RWPE2 (cell line): Measurements from ENCODE around the gene SLC12A7.

Source experiments
- ATAC-seq: fragments of 200-7000 bp; cut with Tn5 transposase; 3 replicates; pipeline ENCODE4 v1.9.1; 2021; ENCODE audit warnings: low read depth
- DNase-seq: peaks from one replicate; pipeline ENCODE4 v3.0.0-alpha.2; 2020; ENCODE audit warnings: low spot score
- H3K27ac ChIP-seq: fragments of 450-650 bp; 2 replicates; pipeline ENCODE4 v1.5.1; 2017; ENCODE audit warnings: mild to moderate bottlenecking; ENCODE audit not compliant: poor library complexity, severe bottlenecking
- H3K27me3 ChIP-seq: fragments of 250-450 bp; sonication (Bioruptor Pico); 2 replicates; pipeline ENCODE4 v1.5.1; 2021; ENCODE audit warnings: mild to moderate bottlenecking, moderate library complexity; ENCODE audit not compliant: insufficient read depth, poor library complexity, severe bottlenecking
- H3K36me3 ChIP-seq: fragments of 250-450 bp; sonication (Bioruptor Pico); 2 replicates; pipeline ENCODE4 v1.5.1; 2020; ENCODE audit warnings: low read depth, mild to moderate bottlenecking, moderate library complexity
- H3K4me1 ChIP-seq: fragments of 250-450 bp; sonication (Bioruptor Pico); 2 replicates; pipeline ENCODE4 v1.5.1; 2021; ENCODE audit warnings: mild to moderate bottlenecking, moderate library complexity; ENCODE audit not compliant: insufficient read depth, poor library complexity, severe bottlenecking
- H3K4me3 ChIP-seq: fragments of 250-450 bp; sonication (Bioruptor Pico); 2 replicates; pipeline ENCODE4 v1.5.1; 2021; ENCODE audit warnings: mild to moderate bottlenecking, moderate library complexity; ENCODE audit not compliant: severe bottlenecking
- H3K9me3 ChIP-seq: fragments of 250-450 bp; sonication (Bioruptor Pico); 2 replicates; pipeline ENCODE4 v1.5.1; 2021; ENCODE audit warnings: mild to moderate bottlenecking, moderate library complexity; ENCODE audit not compliant: severe bottlenecking
- TF ChIP-seq, protein P1 (sequence below): fragments of 450-650 bp; IDR thresholded peaks from one replicate; pipeline ENCODE4 v1.5.1; 2017; ENCODE audit warnings: mild to moderate bottlenecking, moderate library complexity; ENCODE audit not compliant: poor library complexity, severe bottlenecking

SLC12A7 gene

DNA sequence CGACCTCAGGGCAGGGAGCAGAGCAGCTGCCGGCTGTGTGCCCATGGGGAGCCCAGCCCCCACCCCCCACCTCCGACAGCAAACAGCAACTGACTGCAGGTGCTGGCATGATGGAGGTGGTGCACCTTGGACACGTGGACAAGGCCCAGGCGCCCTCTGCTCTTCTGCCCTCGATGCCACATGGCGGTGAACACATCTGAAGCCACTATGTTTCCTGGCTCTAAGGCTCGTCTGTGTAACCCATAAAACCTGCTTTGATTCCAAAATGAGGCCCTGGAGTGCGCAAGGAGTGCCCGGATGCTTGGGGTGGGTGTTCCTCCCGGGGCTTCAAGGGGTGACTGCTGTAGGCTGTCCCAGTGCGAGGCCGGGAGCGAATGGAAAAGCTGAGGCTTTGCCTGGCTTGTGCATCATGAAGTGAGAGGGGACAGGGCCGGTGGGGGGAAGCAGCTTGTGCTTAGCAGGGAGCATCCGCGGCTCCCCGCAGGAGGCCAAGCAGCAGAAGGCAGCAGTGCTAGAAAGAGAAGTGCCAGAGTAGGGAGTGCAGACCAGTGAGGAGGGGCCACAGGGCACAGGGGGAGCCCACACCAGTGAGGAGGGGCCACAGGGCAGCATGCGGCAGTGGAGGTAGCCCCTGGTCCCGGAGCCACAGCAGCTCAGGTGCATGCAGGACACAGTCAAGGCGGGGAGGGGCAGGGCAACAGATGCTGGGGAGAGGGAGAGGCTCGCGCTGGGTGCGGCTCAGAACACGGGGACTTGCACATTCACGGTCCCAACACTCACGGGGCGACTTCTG, 73.2 kb downstream of the SLC12A7 start:
- no peak overlapping the region for H3K27ac ChIP-seq
- no peak overlapping the region for H3K4me3 ChIP-seq
- TF ChIP-seq, protein P1, sequence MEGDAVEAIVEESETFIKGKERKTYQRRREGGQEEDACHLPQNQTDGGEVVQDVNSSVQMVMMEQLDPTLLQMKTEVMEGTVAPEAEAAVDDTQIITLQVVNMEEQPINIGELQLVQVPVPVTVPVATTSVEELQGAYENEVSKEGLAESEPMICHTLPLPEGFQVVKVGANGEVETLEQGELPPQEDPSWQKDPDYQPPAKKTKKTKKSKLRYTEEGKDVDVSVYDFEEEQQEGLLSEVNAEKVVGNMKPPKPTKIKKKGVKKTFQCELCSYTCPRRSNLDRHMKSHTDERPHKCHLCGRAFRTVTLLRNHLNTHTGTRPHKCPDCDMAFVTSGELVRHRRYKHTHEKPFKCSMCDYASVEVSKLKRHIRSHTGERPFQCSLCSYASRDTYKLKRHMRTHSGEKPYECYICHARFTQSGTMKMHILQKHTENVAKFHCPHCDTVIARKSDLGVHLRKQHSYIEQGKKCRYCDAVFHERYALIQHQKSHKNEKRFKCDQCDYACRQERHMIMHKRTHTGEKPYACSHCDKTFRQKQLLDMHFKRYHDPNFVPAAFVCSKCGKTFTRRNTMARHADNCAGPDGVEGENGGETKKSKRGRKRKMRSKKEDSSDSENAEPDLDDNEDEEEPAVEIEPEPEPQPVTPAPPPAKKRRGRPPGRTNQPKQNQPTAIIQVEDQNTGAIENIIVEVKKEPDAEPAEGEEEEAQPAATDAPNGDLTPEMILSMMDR, result no peak
- H3K36me3 ChIP-seq, result no peaks in the 10 kb centered on the region
- DNase-seq (no peak), ATAC-seq (no peak)
- H3K9me3 ChIP-seq, result no peaks in the 10 kb centered on the region
- H3K27me3 ChIP-seq, result no peaks in the 10 kb centered on the region
- no peaks in the 10 kb centered on the region for H3K4me1 ChIP-seq

DNA sequence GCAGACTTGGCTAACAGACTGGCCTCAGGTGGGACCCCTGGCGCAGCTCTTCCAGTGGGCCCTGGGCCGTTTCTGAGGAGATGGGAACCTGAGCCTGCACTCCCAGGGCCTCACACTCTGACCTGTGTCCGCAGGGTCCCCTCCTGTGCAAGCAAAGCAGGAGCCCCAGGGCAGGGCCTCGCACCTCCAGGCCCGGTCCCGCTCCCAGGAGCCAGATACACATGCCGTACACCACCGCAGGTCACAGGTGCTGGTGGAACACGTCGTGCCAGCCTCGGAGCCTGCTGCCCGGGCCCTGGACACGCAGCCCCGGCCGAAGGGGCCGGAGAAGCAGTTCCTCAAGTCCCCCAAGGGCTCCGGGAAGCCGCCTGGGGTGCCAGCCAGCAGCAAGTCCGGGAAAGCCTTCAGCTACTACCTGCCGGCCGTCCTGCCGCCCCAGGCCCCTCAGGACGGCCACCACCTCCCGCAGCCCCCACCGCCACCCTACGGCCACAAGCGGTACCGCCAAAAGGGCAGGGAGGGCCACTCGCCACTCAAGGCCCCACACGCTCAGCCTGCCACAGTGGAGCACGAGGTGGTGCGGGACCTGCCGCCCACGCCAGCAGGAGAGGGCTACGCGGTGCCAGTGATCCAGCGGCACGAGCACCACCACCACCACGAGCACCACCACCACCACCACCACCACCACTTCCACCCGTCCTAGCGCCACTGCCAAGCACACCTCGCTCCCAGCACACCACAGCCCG, 74.0 kb downstream of the SLC12A7 start:
- no peak for DNase-seq
- Histone ChIP-seq H3K9me3 (no peaks in the 10 kb centered on the region), H3K4me3 (no peak overlapping the region), H3K27ac (no peak overlapping the region), H3K36me3 (no peaks in the 10 kb centered on the region), H3K4me1 (no peaks in the 10 kb centered on the region), H3K27me3 (no peaks in the 10 kb centered on the region)
- ATAC-seq, result no peak
- TF ChIP-seq, protein P1, result no peak

DNA sequence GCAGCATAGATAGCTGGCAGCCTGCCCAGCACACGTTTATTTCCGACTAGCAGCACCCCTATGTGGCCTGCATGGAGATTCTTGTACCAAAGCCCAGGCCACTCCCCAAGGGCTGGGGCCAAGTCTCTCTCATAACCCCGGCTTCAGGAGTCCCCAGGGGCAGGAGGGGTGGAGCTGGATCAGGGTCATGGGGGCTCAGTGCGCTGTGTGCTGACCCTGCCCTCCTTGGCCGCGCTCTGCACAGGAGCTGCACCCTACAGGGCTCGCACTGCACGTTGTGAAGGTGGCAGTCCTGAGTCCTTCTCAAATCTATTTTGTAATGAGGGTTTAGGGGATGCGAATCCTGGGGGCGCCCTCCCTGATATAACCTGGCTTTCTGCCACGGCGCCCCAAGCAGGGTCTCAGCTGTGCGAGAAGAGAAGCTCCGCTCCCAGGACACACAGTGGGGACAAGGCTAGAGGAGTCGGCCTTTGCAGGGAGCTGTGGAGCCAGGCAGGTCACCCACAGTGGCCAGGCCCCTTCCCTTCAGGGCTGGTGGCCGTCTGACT, 74.7 kb downstream of the SLC12A7 start:
- TF ChIP-seq, protein P1, result no peak
- no peaks in the 10 kb centered on the region for H3K9me3 ChIP-seq
- ATAC-seq (no peak), DNase-seq (no peak)
- H3K27ac ChIP-seq, result no peak overlapping the region
- H3K4me3 ChIP-seq, result no peak overlapping the region
- no peaks in the 10 kb centered on the region for H3K27me3 ChIP-seq
- H3K4me1 ChIP-seq, result no peaks in the 10 kb centered on the region
- H3K36me3 ChIP-seq, result no peaks in the 10 kb centered on the region

DNA sequence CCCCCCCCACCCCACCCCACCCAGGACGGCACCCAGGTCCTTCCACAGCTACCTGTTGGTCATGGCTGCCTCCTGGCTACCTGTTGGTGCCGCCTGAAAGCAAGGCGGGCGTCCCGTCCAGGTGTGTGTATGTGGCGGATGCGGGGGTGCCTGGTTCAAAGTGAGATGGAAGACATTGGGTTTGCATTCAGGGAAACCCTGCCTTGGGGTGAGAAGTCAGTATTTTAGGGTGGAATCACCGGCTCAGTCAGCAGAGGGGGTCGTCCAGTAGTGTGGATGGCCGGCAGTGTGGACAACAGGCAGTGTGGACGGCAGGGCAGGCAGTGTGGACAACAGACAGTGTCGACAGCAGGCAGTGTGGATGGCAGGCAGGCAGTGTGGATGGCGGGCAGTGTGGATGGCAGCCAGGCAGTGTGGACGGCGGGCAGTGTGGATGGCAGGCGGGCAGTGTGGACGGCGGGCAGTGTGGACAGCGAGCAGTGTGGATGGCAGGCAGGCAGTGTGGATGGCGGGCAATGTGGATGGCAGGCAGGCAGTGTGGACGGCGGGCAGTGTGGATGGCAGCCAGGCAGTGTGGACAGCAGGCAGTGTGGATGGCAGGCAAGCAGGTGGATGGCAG, 75.2 kb downstream of the SLC12A7 start:
- peaks cover 2% of the 10 kb centered on the region for H3K27me3 ChIP-seq
- H3K9me3 ChIP-seq, result no peaks in the 10 kb centered on the region
- H3K36me3 ChIP-seq, result no peaks in the 10 kb centered on the region
- H3K4me1 ChIP-seq, result no peaks in the 10 kb centered on the region
- DNase-seq (no peak), ATAC-seq (no peak)
- H3K27ac ChIP-seq, result no peak overlapping the region
- H3K4me3 ChIP-seq, result no peak overlapping the region
- TF ChIP-seq, protein P1, result no peak
